Cardiac septum (tissue), 1 donor: Measurements from ENCODE around the gene WWP2. TPM values are rescaled to one million over a fixed set of nuclear protein-coding genes. Genes with fewer than 3 reads are reported as not detected.
"Not testable (repeated sequence)": the region's sequence is repeated elsewhere in the genome, so short reads cannot be mapped to it uniquely, and the experiment has no call there.

Experiments
- DNase-seq: peaks from one replicate; pipeline ENCODE4 v3.0.0-alpha.2; 2020; ENCODE audit warnings: low spot score
- intact Hi-C: fragments of 100-400 bp; cut with DNase I; formaldehyde crosslinking; loops from one replicate; pipeline ENCODE4 v1.14.0; 2022
- long read RNA-seq: library from polyadenylated mRNA; unstranded; transcript quantifications from one replicate; pipeline ENCODE4 v2.0.0, GENCODE V29; 2021
- total RNA-seq: library from RNA; stranded (reverse); fragmentation: NEBNext Ultra II Directional; extraction: Animal tissue kit (Norgen Biotek cat#: 25700); gene quantifications from one replicate; pipeline ENCODE4 v1.2.1, GENCODE V29; 2021
- donor health status: DM: no; HTN: no; CAD: no.

The WWP2 gene
- total RNA-seq, result 23.8 TPM
- long read RNA-seq, full-length matches to known transcripts, result 4 of 25 reads
- long read RNA-seq, partial matches to known transcripts, result 15 of 25 reads
- long read RNA-seq, other reads (novel, unspliced or antisense), result 6 of 25 reads

- peak; percentile 84 for DNase-seq
- intact Hi-C loops, result no loop called here
Measured at GRCh38 chr16:69761983-69762813, at the start of gene WWP2. TSS of gene WWP2 (plus strand) at chr16:69762332. CDS start at chr16:69787011, 24,679 bp downstream.

GRCh38 chr16:69712914-69713581, 49.1 kb upstream of the WWP2 start:
- no peak for DNase-seq
- intact Hi-C loops, result no loop called here

GRCh38 chr16:69717066-69717465, 45.1 kb upstream of the WWP2 start:
- DNase-seq, result no peak

GRCh38 chr16:69718111-69718764, 43.9 kb upstream of the WWP2 start:
- intact Hi-C loops, result no loop called here
- no peak for DNase-seq

More at GRCh38 chr16:69717066-69717465, 45.1 kb upstream of the WWP2 start:
- intact Hi-C loops, result no loop called here

- DNase-seq, result no peak
- intact Hi-C loops, result no loop called here
Measured at GRCh38 chr16:69720822-69721430, 41.2 kb upstream of the WWP2 start.

- intact Hi-C loops, result no loop called here
- no peak for DNase-seq
Measured at GRCh38 chr16:69721441-69721957, 40.6 kb upstream of the WWP2 start.

DNA sequence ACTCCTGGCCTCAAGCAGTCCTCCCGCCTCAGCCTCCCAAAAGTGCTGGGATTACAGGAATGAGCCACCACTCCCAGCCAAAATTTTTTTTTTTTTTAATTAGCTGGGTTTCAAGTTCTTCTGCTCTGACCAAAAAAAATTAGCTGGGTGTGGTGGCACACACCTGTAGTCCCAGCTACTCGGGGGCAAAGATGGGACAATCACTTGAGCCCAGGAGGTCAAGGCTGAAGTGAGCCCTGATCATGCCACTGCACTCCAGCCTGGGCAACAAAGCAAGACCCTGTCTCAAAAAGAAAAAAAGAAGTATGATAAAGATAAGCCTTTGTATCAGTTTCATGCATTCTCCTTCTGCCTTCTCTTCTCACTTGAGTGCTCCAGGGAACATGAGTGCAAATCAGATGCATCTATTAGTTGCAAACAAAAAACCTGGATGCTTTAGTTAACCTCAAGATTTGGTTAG, 37.7 kb upstream of the WWP2 start:
- intact Hi-C loops, result no loop called here
- DNase-seq, result no peak

GRCh38 chr16:69724981-69725479, 37.1 kb upstream of the WWP2 start:
- no peak for DNase-seq
- intact Hi-C loops, result no loop called here

DNA sequence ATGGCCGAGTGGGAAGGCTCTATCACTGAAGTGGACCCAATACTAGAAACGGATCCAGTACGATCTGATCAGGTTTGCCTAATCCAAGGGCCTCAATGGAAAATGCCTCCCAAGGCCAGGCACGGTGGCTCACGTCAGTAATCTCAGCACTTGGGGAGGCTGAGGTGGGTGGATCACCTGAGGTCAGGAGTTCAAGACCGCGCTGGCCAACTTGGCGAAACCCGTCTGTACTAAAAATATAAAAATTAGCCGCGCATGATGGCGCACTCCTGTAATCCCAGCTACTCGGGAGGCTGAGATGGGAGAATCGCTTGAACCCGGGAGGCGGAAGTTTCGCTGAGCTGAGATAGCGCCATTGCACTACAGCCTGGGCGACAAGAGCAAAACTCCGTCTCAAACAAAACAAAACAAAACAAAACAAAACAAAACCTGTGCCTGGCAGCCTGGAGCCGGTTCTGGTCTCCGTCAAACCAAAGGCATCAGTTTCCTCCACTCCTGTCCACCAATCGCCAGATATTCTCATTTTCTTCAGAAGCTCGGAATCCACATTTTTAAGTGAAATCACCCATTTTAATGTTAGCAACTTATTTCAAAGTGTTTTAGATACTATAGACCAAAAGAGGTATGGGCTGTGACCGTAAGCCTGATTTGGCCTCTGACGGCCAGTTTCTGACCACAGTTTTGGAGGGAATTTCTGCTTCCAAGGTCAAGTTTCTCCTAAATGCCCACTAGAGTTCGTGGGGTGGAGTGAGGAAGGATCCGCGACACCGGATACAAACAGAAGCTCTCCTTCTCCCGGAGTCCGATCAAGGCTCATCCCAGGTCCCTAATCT, 36.4 kb upstream of the WWP2 start:
- intact Hi-C loops, result no loop called here
- DNase-seq, result no peak

- intact Hi-C loops, result no loop called here
Measured at GRCh38 chr16:69726313-69727060, 35.6 kb upstream of the WWP2 start, which contains the start of gene NQO1. TSS of gene NQO1 (minus strand) at chr16:69726560. CDS start at chr16:69726439, 121 bp downstream.

DNA sequence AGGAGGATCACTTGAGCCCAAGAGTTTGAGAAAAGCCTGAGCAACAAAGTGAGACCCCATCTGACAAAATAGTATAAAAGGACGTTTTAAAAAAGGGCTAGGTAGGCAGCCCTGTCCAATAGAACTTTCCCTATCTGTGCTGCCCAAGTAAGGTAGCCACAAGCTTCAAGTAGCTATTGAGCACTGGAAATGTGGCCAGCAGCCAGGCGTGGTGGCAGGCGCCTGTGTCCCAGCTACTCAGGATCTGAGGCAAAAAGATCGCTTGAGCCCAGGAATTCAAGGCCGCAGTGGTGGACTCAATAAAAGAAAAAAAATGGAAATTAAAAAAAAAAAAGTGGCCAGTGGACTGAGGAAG, 34.2 kb upstream of the WWP2 start:
- no peak for DNase-seq
- intact Hi-C loops, result no loop called here

More at GRCh38 chr16:69726313-69727060, 35.6 kb upstream of the WWP2 start, which contains the start of gene NQO1:
- peak; percentile 96 for DNase-seq

DNA sequence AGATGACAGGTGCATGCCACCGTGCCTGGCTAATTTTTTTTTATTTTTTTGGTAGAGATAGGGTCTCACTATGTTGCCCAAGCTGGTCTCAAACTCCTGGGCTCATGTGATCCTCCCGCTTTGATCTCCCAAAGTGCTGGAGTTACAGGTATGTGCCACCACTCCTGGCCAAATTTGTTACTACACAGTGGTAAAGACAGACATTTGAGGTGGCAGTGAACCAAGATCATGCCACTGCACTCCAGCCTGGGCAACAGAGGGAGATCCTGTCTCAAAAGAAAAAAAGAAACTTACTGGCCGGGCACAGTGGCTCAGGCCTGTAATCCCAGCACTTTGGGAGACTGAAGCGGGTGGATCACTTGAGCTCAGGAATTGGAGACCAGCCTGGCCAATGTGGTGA, 33.1 kb upstream of the WWP2 start:
- intact Hi-C loops, DNase-seq: not testable (repeated sequence)

DNA sequence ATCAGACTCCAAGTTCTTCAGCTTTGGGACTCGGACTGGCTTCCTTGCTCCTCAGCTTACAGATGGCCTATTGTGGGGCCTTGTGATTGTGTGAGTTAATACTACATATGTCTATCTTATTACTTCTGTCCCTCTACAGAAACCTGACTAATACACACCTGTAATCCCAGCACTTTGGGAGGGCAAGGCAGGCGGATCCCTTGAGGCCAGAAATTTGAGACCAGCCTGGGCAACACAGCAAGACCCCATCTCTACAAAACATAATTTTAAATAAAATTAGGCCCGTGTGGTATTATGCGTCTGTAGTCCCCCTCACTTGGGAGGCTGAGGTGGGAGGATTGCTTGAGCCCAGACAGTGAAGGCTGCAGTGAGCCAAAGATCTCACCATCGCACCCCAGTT, 30.9 kb upstream of the WWP2 start:
- intact Hi-C loops, DNase-seq: not testable (repeated sequence)

DNA sequence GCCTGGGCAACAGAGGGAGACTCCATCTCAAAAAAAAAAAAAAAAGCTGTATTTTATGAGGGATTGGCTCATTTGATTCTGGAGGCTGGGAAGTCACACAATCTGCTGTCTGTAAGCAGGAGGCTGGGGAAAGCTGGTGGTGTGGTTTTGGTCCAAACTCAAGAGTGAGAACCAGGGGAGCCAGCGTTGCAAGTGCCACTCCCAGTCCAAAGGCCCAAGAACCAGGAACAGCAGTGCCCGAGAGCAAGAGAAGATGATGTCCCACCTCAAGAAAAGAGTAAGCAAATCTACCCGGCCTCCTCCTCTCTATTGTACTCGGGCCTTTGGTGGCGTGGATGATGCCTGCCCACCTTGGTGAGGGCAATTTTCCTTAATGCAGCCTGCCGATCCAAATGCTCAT, 30.0 kb upstream of the WWP2 start:
- intact Hi-C loops, result no loop called here
- no peak for DNase-seq

DNA sequence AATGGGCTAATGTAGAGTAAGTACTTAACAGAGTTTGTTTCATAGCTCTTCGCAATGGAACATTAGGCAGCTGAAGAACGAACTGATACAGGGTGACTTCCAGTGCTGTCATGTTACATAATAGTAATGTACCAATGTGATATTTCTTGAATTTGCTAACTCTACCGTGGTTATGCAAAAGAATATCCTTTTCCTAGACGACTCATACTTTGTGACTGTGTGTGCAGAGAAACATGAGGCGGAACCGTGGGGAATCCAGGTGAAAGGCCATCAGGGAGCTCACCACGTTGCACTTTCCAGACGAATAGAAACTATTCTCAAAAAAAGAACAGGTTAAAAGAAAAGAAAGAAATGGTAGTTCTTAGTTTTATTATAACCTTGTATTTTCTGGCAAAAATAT, 20.6 kb upstream of the WWP2 start:
- intact Hi-C loops, result no loop called here
- no peak for DNase-seq

DNA sequence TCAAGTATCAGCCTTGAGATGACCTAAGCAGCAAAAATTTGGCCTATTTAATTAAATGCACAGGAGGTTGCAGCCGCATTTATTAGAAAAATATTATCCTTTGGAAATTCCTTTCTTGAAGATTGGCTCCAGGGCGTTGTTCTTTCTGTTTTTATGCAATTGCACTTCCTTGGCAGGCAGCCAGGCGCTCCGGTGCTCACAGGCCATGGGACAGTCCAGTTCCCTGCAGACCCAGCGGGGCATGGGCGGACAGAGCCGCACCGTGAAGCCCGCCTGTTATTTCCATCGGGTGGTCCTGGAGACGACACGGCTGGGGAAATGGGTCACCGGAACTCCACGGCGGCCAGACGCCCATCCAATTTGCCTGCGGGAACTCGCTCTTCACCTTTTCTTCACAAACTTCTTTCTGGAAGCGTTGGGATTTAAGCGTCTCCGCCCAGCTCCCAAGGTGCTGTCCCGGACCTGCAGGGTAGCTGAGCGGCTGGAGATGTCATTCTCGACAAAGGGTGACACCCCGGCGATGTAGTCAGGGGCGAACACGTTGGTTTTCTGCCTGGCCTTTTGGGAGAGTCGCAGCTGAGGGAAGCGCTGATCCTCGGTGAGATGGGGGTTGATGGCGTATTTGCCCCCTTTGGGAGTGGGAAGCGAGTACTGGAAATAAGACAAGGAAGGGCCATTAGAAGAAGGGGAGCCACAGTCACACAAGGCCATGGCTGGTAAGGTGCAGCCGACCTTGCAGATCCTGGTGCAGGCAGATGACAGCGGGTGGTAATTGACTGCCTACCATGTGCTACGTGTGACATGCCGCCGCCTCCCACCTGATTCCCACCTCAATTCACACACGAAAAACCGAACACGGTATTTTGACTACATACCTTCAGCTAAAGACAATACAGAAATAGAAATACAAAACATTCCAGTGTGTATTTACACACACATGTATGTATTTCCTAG, 19.9 kb upstream of the WWP2 start:
- intact Hi-C loops, result no loop called here

More for the DNA sequence above, 19.9 kb upstream of the WWP2 start:
- DNase-seq, result peak; percentile 87
